ENCODE data around the gene HAPLN3.

GRCh38 chr15:88894348-88894818, 961 bp downstream of the HAPLN3 start:
- TF ChIP-seq CTCF (IDR thresholded peaks at IDR 0.05), result peak; percentile 57 to 78 (median 68)
- no peak for TF ChIP-seq POLR2A (IDR thresholded peaks at IDR 0.05)
